ENCODE results near the gene SMIM38. TPM values are rescaled to one million over a fixed set of nuclear protein-coding genes. Genes with fewer than 3 reads are reported as not detected.

SMIM38 gene
- total and polyA plus RNA-seq, 4 experiments from 2014 or later = 0.50 to 0.70 TPM; not detected in 2

DNA sequence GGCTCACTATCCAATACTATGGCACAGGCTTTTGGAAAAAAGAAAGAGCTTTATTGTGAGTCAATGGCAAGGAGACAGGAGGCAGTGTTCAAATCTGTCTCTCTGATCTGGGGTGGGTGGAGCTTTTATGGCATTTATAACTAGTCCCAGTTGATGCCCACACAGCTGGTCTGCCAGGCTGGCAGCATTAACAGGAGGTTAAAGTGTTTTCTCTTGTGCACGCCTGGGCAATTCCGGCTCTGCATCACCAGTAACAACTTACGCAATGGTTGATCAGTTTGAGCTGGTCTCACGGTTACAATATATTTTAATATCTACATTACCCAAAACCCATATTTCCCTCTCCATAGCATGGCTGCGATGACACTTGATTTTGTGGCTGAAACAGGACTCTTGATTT lies 15.1 kb upstream of the SMIM38 start:
- Histone ChIP-seq H3K4me1 (ENCODE audit: insufficient read depth, low read length) (no peaks in the 10 kb centered on the region), H3K27ac (ENCODE audit: low read depth, low read length) (no peak overlapping the region), H3K27me3 (ENCODE audit: insufficient read depth, low read length) (no peaks in the 10 kb centered on the region), H3K36me3 (ENCODE audit: insufficient read depth, low read length) (no peaks in the 10 kb centered on the region), H3K9me3 (ENCODE audit: control insufficient read depth in 1 of 2, low read length in 2 of 2) (no peaks in the 10 kb centered on the region), H3K4me3 (ENCODE audit: low read length in 2 of 2) (no peak overlapping the region)
- intact Hi-C loops (cut with micrococcal nuclease) = no loop called here
- Mint-ChIP-seq H3K27me3 (peaks cover 0 to 3% of the 10 kb centered on the region in 2 donors), H3K4me3 (no peak overlapping the region), H3K9me3 (peaks cover 0 to 9% (median 2%) of the 10 kb centered on the region in 8 donors), H3K36me3 (peaks cover 0 to 1% of the 10 kb centered on the region in 2 donors), H3K4me1 (peaks cover 0 to 1% (median 0%) of the 10 kb centered on the region in 4 donors), H3K27ac (no peak overlapping the region)
- no peak for DNase-seq
- ChIA-PET CTCF (ENCODE audit: partially characterized antibody) (no interaction called here), POLR2A (ENCODE audit: partially characterized antibody) (interaction anchor here (0.6 kb wide), 1 partner anchor 1056 kb away, joined by 3 read pairs; no protein-coding TSS in a partner anchor)

DNA sequence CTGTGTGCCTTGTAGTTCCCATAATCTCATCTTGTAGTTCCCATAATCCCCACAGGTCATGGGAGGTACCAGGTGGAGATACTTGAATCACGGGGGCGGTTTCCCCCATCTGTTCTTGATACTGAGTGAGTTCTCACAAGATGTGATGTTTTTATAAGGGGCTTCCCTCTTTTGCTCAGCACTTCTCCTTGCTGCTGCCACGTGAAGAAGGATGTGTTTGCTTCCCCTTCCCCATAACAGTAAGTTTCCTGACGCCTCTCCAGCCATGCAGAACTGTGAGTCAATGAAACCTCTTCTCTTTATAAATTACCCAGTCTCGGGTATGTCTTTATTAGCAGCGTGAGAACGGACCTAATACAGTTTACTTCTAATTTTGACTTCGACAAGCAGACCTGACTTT lies 14.0 kb upstream of the SMIM38 start:
- CTCF ChIA-PET (ENCODE audit: partially characterized antibody) = no interaction called here
- Histone ChIP-seq H3K4me3 (ENCODE audit: low read length in 2 of 2) (no peak overlapping the region), H3K36me3 (ENCODE audit: insufficient read depth, low read length) (no peaks in the 10 kb centered on the region), H3K4me1 (ENCODE audit: insufficient read depth, low read length) (no peaks in the 10 kb centered on the region), H3K27me3 (ENCODE audit: insufficient read depth, low read length) (no peaks in the 10 kb centered on the region), H3K9me3 (ENCODE audit: control insufficient read depth in 1 of 2, low read length in 2 of 2) (no peaks in the 10 kb centered on the region), H3K27ac (ENCODE audit: low read depth, low read length) (no peak overlapping the region)
- peaks cover 0 to 6% of the 10 kb centered on the region in 2 donors for H3K27me3 Mint-ChIP-seq
- peaks cover 3 to 20% (median 13%) of the 10 kb centered on the region in 8 donors for H3K9me3 Mint-ChIP-seq
- no peak overlapping the region for H3K27ac Mint-ChIP-seq
- peaks cover 0 to 1% (median 0%) of the 10 kb centered on the region in 4 donors for H3K4me1 Mint-ChIP-seq
- POLR2A ChIA-PET (ENCODE audit: partially characterized antibody) = no interaction called here
- no peak for DNase-seq
- peaks cover 0 to 12% of the 10 kb centered on the region in 2 donors for H3K36me3 Mint-ChIP-seq
- H3K4me3 Mint-ChIP-seq = no peak overlapping the region
- intact Hi-C loops (cut with micrococcal nuclease) = no loop called here

GRCh38 chr11:69142895-69143294 lies 12.8 kb upstream of the SMIM38 start:
- H3K4me3 ChIP-seq (ENCODE audit: low read length in 2 of 2) = no peak overlapping the region
- peaks cover 0 to 6% of the 10 kb centered on the region in 2 donors for H3K27me3 Mint-ChIP-seq
- peaks cover 0 to 12% of the 10 kb centered on the region in 2 donors for H3K36me3 Mint-ChIP-seq
- H3K36me3 ChIP-seq (ENCODE audit: insufficient read depth, low read length) = no peaks in the 10 kb centered on the region
- H3K4me1 Mint-ChIP-seq = peaks cover 0 to 1% (median 0%) of the 10 kb centered on the region in 4 donors
- no peak overlapping the region for H3K27ac ChIP-seq (ENCODE audit: low read depth, low read length)
- H3K9me3 ChIP-seq (ENCODE audit: control insufficient read depth in 1 of 2, low read length in 2 of 2) = no peaks in the 10 kb centered on the region
- no peak overlapping the region for H3K27ac Mint-ChIP-seq
- H3K9me3 Mint-ChIP-seq = peaks cover 3 to 27% (median 17%) of the 10 kb centered on the region in 8 donors
- intact Hi-C loops (cut with micrococcal nuclease) = no loop called here
- POLR2A ChIA-PET (ENCODE audit: partially characterized antibody) = no interaction called here
- CTCF ChIA-PET (ENCODE audit: partially characterized antibody) = no interaction called here
- H3K4me1 ChIP-seq (ENCODE audit: insufficient read depth, low read length) = no peaks in the 10 kb centered on the region
- H3K4me3 Mint-ChIP-seq = no peak overlapping the region
- no peak for DNase-seq
- H3K27me3 ChIP-seq (ENCODE audit: insufficient read depth, low read length) = no peaks in the 10 kb centered on the region

- H3K4me1 Mint-ChIP-seq = peaks cover 0 to 1% (median 0%) of the 10 kb centered on the region in 4 donors
- Histone ChIP-seq H3K27ac (ENCODE audit: low read depth, low read length) (no peak overlapping the region), H3K4me3 (ENCODE audit: low read length in 2 of 2) (no peak overlapping the region), H3K4me1 (ENCODE audit: insufficient read depth, low read length) (no peaks in the 10 kb centered on the region), H3K9me3 (ENCODE audit: control insufficient read depth in 1 of 2, low read length in 2 of 2) (no peaks in the 10 kb centered on the region), H3K27me3 (ENCODE audit: insufficient read depth, low read length) (no peaks in the 10 kb centered on the region), H3K36me3 (ENCODE audit: insufficient read depth, low read length) (no peaks in the 10 kb centered on the region)
- H3K27me3 Mint-ChIP-seq = peaks cover 3 to 6% of the 10 kb centered on the region in 2 donors
- peak overlapping the region in 1 of 7 donors; percentile 36 for H3K27ac Mint-ChIP-seq
- intact Hi-C loops (cut with micrococcal nuclease) = no loop called here
- H3K36me3 Mint-ChIP-seq = peaks cover 3 to 15% of the 10 kb centered on the region in 2 donors
- no peak overlapping the region for H3K4me3 Mint-ChIP-seq
- CTCF ChIA-PET (ENCODE audit: partially characterized antibody) = no interaction called here
- POLR2A ChIA-PET (ENCODE audit: partially characterized antibody) = no interaction called here
- H3K9me3 Mint-ChIP-seq = peaks cover 6 to 31% (median 18%) of the 10 kb centered on the region in 8 donors
- no peak for DNase-seq
These were observed 11.3 kb upstream of the SMIM38 start for GRCh38 chr11:69144316-69145049.

GRCh38 chr11:69145050-69145380 lies 10.7 kb upstream of the SMIM38 start:
- no peak overlapping the region for H3K4me3 Mint-ChIP-seq
- H3K27me3 ChIP-seq (ENCODE audit: insufficient read depth, low read length) = no peaks in the 10 kb centered on the region
- intact Hi-C loops (cut with micrococcal nuclease) = no loop called here
- H3K36me3 ChIP-seq (ENCODE audit: insufficient read depth, low read length) = no peaks in the 10 kb centered on the region
- peaks cover 3 to 15% of the 10 kb centered on the region in 2 donors for H3K36me3 Mint-ChIP-seq
- peaks cover 3 to 4% of the 10 kb centered on the region in 2 donors for H3K27me3 Mint-ChIP-seq
- H3K27ac Mint-ChIP-seq = peak overlapping the region in 1 of 7 donors; percentile 36
- H3K4me1 Mint-ChIP-seq = peaks cover 0 to 1% (median 0%) of the 10 kb centered on the region in 4 donors
- H3K27ac ChIP-seq (ENCODE audit: low read depth, low read length) = no peak overlapping the region
- H3K9me3 Mint-ChIP-seq = peaks cover 6 to 32% (median 18%) of the 10 kb centered on the region in 8 donors
- POLR2A ChIA-PET (ENCODE audit: partially characterized antibody) = no interaction called here
- DNase-seq = no peak
- no peaks in the 10 kb centered on the region for H3K9me3 ChIP-seq (ENCODE audit: control insufficient read depth in 1 of 2, low read length in 2 of 2)
- CTCF ChIA-PET (ENCODE audit: partially characterized antibody) = no interaction called here
- no peak overlapping the region for H3K4me3 ChIP-seq (ENCODE audit: low read length in 2 of 2)
- H3K4me1 ChIP-seq (ENCODE audit: insufficient read depth, low read length) = no peaks in the 10 kb centered on the region

- no peak overlapping the region for H3K27ac Mint-ChIP-seq
- H3K4me3 Mint-ChIP-seq = no peak overlapping the region
- peaks cover 3 to 15% of the 10 kb centered on the region in 2 donors for H3K36me3 Mint-ChIP-seq
- no peak overlapping the region for H3K4me3 ChIP-seq (ENCODE audit: low read length in 2 of 2)
- no peak overlapping the region for H3K27ac ChIP-seq (ENCODE audit: low read depth, low read length)
- intact Hi-C loops (cut with micrococcal nuclease) = no loop called here
- no peaks in the 10 kb centered on the region for H3K4me1 ChIP-seq (ENCODE audit: insufficient read depth, low read length)
- DNase-seq = no peak
- no peaks in the 10 kb centered on the region for H3K27me3 ChIP-seq (ENCODE audit: insufficient read depth, low read length)
- H3K27me3 Mint-ChIP-seq = peaks cover 3% of the 10 kb centered on the region in 2 donors
- peaks cover 0 to 2% (median 0%) of the 10 kb centered on the region in 4 donors for H3K4me1 Mint-ChIP-seq
- H3K9me3 ChIP-seq (ENCODE audit: control insufficient read depth in 1 of 2, low read length in 2 of 2) = no peaks in the 10 kb centered on the region
- no peaks in the 10 kb centered on the region for H3K36me3 ChIP-seq (ENCODE audit: insufficient read depth, low read length)
- peaks cover 6 to 39% (median 19%) of the 10 kb centered on the region in 8 donors for H3K9me3 Mint-ChIP-seq
- CTCF ChIA-PET (ENCODE audit: partially characterized antibody) = no interaction called here
- POLR2A ChIA-PET (ENCODE audit: partially characterized antibody) = no interaction called here
These were observed 7.4 kb upstream of the SMIM38 start for GRCh38 chr11:69148377-69148762.

DNA sequence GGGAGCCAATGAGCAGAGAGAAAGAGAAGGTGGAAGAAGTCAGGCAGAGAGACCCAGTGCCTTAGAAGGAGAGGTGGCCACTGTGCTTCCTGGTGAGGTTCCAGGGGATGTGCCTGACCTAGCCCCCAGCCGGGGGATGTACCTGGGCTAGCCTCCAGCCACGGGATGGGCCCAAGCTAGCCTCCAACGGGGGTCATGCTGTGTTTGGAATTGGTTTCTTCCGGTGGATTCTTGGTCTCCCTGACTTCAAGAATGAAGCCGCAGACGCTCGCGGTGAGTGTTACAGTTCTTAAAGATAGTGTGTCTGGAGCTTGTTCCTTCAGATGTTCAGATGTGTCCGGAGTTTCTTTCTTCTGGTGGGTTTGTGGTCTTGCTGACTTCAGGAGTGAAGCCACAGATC lies 6.9 kb upstream of the SMIM38 start:
- intact Hi-C loops (cut with micrococcal nuclease) = no loop called here
- H3K27me3 ChIP-seq (ENCODE audit: insufficient read depth, low read length) = no peaks in the 10 kb centered on the region
- H3K4me1 Mint-ChIP-seq = peaks cover 0 to 5% (median 0%) of the 10 kb centered on the region in 4 donors
- H3K36me3 ChIP-seq (ENCODE audit: insufficient read depth, low read length) = no peaks in the 10 kb centered on the region
- H3K36me3 Mint-ChIP-seq = peaks cover 3 to 15% of the 10 kb centered on the region in 2 donors
- no peaks in the 10 kb centered on the region for H3K4me1 ChIP-seq (ENCODE audit: insufficient read depth, low read length)
- POLR2A ChIA-PET (ENCODE audit: partially characterized antibody) = no interaction called here
- no peak overlapping the region for H3K4me3 ChIP-seq (ENCODE audit: low read length in 2 of 2)
- CTCF ChIA-PET (ENCODE audit: partially characterized antibody) = no interaction called here
- H3K9me3 ChIP-seq (ENCODE audit: control insufficient read depth in 1 of 2, low read length in 2 of 2) = no peaks in the 10 kb centered on the region
- no peak for DNase-seq
- no peak overlapping the region for H3K4me3 Mint-ChIP-seq
- peaks cover 6 to 39% (median 19%) of the 10 kb centered on the region in 8 donors for H3K9me3 Mint-ChIP-seq
- no peak overlapping the region for H3K27ac ChIP-seq (ENCODE audit: low read depth, low read length)
- H3K27ac Mint-ChIP-seq = no peak overlapping the region
- peaks cover 3% of the 10 kb centered on the region in 2 donors for H3K27me3 Mint-ChIP-seq
